ENCODE results near the gene ZHX3.

ZHX3 gene

DNA sequence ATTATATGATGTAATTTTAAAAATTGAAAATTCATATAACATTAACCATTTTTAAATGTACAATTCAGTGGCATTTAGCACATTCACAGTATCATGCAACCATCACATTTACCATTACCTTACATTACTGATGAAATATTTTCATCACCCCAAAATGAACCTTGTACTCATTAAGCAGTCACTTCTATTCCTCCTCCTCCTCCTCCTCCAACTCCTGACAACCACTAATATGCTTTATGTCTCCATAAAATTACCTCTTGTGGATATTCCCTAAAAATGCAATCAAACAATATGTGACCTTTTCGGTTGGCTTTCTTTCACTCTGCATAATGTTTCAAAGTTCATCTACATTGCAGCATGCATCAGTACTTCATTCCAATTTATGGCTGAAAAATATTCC lies 45.2 kb downstream of the ZHX3 start:
- H3K9me3 ChIP-seq (ENCODE audit: control insufficient read depth, insufficient read depth, low read length), result no peaks in the 10 kb centered on the region
- no peak overlapping the region for H3K4me2 ChIP-seq (ENCODE audit: low read length)
- no peak overlapping the region for H3K27ac ChIP-seq (ENCODE audit: low read depth, low read length)
- no peak for TF ChIP-seq EZH2phosphoT487 (IDR thresholded peaks at IDR 0.05; ENCODE audit: borderline replicate concordance, low read length)
- TF ChIP-seq, protein P1, sequence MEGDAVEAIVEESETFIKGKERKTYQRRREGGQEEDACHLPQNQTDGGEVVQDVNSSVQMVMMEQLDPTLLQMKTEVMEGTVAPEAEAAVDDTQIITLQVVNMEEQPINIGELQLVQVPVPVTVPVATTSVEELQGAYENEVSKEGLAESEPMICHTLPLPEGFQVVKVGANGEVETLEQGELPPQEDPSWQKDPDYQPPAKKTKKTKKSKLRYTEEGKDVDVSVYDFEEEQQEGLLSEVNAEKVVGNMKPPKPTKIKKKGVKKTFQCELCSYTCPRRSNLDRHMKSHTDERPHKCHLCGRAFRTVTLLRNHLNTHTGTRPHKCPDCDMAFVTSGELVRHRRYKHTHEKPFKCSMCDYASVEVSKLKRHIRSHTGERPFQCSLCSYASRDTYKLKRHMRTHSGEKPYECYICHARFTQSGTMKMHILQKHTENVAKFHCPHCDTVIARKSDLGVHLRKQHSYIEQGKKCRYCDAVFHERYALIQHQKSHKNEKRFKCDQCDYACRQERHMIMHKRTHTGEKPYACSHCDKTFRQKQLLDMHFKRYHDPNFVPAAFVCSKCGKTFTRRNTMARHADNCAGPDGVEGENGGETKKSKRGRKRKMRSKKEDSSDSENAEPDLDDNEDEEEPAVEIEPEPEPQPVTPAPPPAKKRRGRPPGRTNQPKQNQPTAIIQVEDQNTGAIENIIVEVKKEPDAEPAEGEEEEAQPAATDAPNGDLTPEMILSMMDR (IDR thresholded peaks at IDR 0.05; ENCODE audit: low read depth, low read length, poor library complexity, severe bottlenecking), result no peak
- no peaks in the 10 kb centered on the region for H3F3A ChIP-seq (ENCODE audit: control insufficient read depth, insufficient read depth)
- peaks cover 5% of the 10 kb centered on the region; the same call in 1 of the 2 replicates for H3K36me3 ChIP-seq (ENCODE audit: control insufficient read depth, low read length)
- H4K20me1 ChIP-seq (ENCODE audit: control insufficient read depth, insufficient read depth, low read depth, low read length), result no peaks in the 10 kb centered on the region
- no peaks in the 10 kb centered on the region for H3K9me2 ChIP-seq (replicated peaks; ENCODE audit: control insufficient read depth, low read length)
- H3K4me3 ChIP-seq (ENCODE audit: low read length), result no peak overlapping the region
- no peaks in the 10 kb centered on the region for H3K79me2 ChIP-seq (ENCODE audit: control insufficient read depth, low read length)
- peaks cover 4% of the 10 kb centered on the region; the same call in 1 of the 2 replicates for H3K4me1 ChIP-seq (ENCODE audit: control insufficient read depth, low read length)
- no peaks in the 10 kb centered on the region for H3K27me3 ChIP-seq (ENCODE audit: control insufficient read depth, low read length)

DNA sequence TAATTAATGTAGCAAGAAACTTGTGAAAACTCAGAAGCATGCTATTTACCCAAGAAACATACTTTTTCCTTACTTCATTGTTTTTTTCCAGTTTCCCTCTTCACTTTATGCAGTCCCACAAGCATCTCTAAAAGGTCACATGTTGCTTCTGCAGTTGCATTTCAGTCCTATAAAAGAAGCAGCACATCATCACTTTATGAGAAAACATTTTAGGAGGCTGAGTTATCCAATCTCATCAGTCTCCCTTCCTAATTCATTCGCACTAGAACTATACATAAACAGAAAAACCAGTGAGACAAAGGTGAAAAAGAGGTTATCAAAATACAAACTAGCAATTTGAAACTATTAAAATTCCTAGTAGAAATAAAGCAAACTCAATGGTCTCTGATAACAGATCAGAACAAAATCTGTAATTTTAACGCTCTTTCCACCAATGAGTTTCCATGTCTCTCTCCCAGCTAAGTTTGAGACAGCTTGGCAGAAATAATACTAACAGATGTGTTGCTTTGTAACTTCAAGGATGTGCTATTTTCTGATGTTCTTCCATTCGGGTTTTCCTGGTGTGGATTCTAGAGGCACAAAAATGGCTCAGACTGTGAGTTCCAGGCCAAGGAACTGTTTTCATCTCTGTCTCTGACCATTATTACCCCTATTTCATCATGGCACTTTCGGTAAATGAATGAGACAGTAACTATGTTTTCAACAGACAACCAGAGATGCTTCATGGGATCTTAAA lies 48.4 kb downstream of the ZHX3 start:
- Histone ChIP-seq H3K4me2 (ENCODE audit: low read length) (no peak overlapping the region), H3K9me2 (replicated peaks; ENCODE audit: control insufficient read depth, low read length) (no peaks in the 10 kb centered on the region), H4K20me1 (ENCODE audit: control insufficient read depth, insufficient read depth, low read depth, low read length) (no peaks in the 10 kb centered on the region), H3F3A (ENCODE audit: control insufficient read depth, insufficient read depth) (no peaks in the 10 kb centered on the region), H3K4me3 (ENCODE audit: low read length) (no peak overlapping the region), H3K27me3 (ENCODE audit: control insufficient read depth, low read length) (no peaks in the 10 kb centered on the region), H3K4me1 (ENCODE audit: control insufficient read depth, low read length) (peaks cover 4% of the 10 kb centered on the region; the same call in 1 of the 2 replicates), H3K9me3 (ENCODE audit: control insufficient read depth, insufficient read depth, low read length) (no peaks in the 10 kb centered on the region), H3K36me3 (ENCODE audit: control insufficient read depth, low read length) (peaks cover 5% of the 10 kb centered on the region; the same call in 1 of the 2 replicates), H3K79me2 (ENCODE audit: control insufficient read depth, low read length) (no peaks in the 10 kb centered on the region), H3K27ac (ENCODE audit: low read depth, low read length) (no peak overlapping the region)
- TF ChIP-seq EZH2phosphoT487 (IDR thresholded peaks at IDR 0.05; ENCODE audit: borderline replicate concordance, low read length), result no peak
- TF ChIP-seq, protein P1 (IDR thresholded peaks at IDR 0.05; ENCODE audit: low read depth, low read length, poor library complexity, severe bottlenecking), result no peak

DNA sequence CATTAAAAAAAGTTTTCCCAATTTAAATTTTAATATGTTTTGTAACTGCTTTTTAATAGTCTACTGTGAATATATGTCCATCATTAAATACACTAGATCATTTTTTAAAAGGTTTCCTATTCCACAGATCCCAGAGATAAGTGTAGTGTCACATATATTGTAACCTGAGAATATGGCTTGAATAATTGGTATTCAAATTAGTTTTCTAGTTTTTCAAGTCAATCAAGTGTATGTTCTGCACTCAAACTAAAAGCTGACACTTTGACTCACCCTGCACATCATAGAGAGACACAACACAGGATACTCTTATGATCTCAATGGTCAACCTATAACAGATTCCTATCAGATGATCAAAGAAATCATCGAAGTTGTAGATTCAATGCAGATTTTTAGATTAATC lies 49.1 kb downstream of the ZHX3 start:
- no peaks in the 10 kb centered on the region for H3K9me2 ChIP-seq (replicated peaks; ENCODE audit: control insufficient read depth, low read length)
- no peaks in the 10 kb centered on the region for H4K20me1 ChIP-seq (ENCODE audit: control insufficient read depth, insufficient read depth, low read depth, low read length)
- peaks cover 5% of the 10 kb centered on the region; the same call in 1 of the 2 replicates for H3K36me3 ChIP-seq (ENCODE audit: control insufficient read depth, low read length)
- no peak overlapping the region for H3K27ac ChIP-seq (ENCODE audit: low read depth, low read length)
- H3K4me3 ChIP-seq (ENCODE audit: low read length), result no peak overlapping the region
- no peak overlapping the region for H3K4me2 ChIP-seq (ENCODE audit: low read length)
- H3F3A ChIP-seq (ENCODE audit: control insufficient read depth, insufficient read depth), result no peaks in the 10 kb centered on the region
- H3K4me1 ChIP-seq (ENCODE audit: control insufficient read depth, low read length), result peaks cover 4% of the 10 kb centered on the region; the same call in 1 of the 2 replicates
- no peaks in the 10 kb centered on the region for H3K9me3 ChIP-seq (ENCODE audit: control insufficient read depth, insufficient read depth, low read length)
- H3K27me3 ChIP-seq (ENCODE audit: control insufficient read depth, low read length), result no peaks in the 10 kb centered on the region
- no peaks in the 10 kb centered on the region for H3K79me2 ChIP-seq (ENCODE audit: control insufficient read depth, low read length)
- TF ChIP-seq, protein P1 (IDR thresholded peaks at IDR 0.05; ENCODE audit: low read depth, low read length, poor library complexity, severe bottlenecking), result no peak
- TF ChIP-seq EZH2phosphoT487 (IDR thresholded peaks at IDR 0.05; ENCODE audit: borderline replicate concordance, low read length), result no peak

Measured in DOHH2 (cell line).